Activated T-cell treated with anti-CD3 and anti-CD28 coated beads, Interleukin-2, amount 50 U/mL, for 1 hour (primary cell): ENCODE results near the gene RNF43.

Experiments used
- DNase-seq: peaks from one replicate; pipeline ENCODE4 v3.0.0-alpha.2; 2020

Gene RNF43

GRCh38 chr17:58417300-58418092 lies at the start of gene RNF43:
Gene RNF43 (minus strand): TSS chr17:58417534. CDS start chr17:58415577, 1,957 bp downstream.
- peak; percentile 80 for DNase-seq

- no peak for DNase-seq
Measured at GRCh38 chr17:58455491-58455890, 38.2 kb upstream of the RNF43 start.

GRCh38 chr17:58452738-58453137 lies 35.4 kb upstream of the RNF43 start:
- no peak for DNase-seq

GRCh38 chr17:58447039-58447975 lies 30.0 kb upstream of the RNF43 start:
- peak; percentile 59 for DNase-seq

- DNase-seq = no peak
Measured at GRCh38 chr17:58446086-58446485, 28.8 kb upstream of the RNF43 start.

- DNase-seq = no peak
Measured at GRCh38 chr17:58436805-58437239, 19.5 kb upstream of the RNF43 start.

GRCh38 chr17:58436245-58436644 lies 18.9 kb upstream of the RNF43 start:
- no peak for DNase-seq

GRCh38 chr17:58432806-58433573 lies 15.7 kb upstream of the RNF43 start:
- no peak for DNase-seq

- DNase-seq = no peak
Measured at GRCh38 chr17:58427807-58428206, 10.5 kb upstream of the RNF43 start.

GRCh38 chr17:58421711-58422110 lies 4.4 kb upstream of the RNF43 start:
- no peak for DNase-seq

GRCh38 chr17:58420827-58421226 lies 3.5 kb upstream of the RNF43 start:
- DNase-seq = no peak

GRCh38 chr17:58416937-58417299 lies 416 bp downstream of the RNF43 start:
- DNase-seq = no peak

GRCh38 chr17:58416396-58416795 lies 938 bp downstream of the RNF43 start:
- DNase-seq = no peak

- DNase-seq = no peak
Measured at GRCh38 chr17:58415371-58416055, 1.8 kb downstream of the RNF43 start.

- no peak for DNase-seq
Measured at GRCh38 chr17:58414596-58414997, 2.7 kb downstream of the RNF43 start.

GRCh38 chr17:58413684-58414083 lies 3.6 kb downstream of the RNF43 start:
- no peak for DNase-seq

- DNase-seq = no peak
Measured at GRCh38 chr17:58412961-58413586, 4.3 kb downstream of the RNF43 start.

- no peak for DNase-seq
Measured at GRCh38 chr17:58412064-58412703, 5.2 kb downstream of the RNF43 start.

GRCh38 chr17:58411408-58411894 lies 5.9 kb downstream of the RNF43 start:
- no peak for DNase-seq

- DNase-seq = no peak
Measured at GRCh38 chr17:58410714-58411407, 6.5 kb downstream of the RNF43 start.

GRCh38 chr17:58409432-58409831 lies 7.9 kb downstream of the RNF43 start:
- DNase-seq = no peak
